ENCODE results near the gene FBXW5. TPM values are rescaled to one million over a fixed set of nuclear protein-coding genes. Genes with fewer than 3 reads are reported as not detected.

Gene FBXW5
- total and polyA plus RNA-seq, 2 experiments from 2014 or later, result 27.0 to 111 TPM

GRCh38 chr9:136957461-136957860 is 12.9 kb upstream of the FBXW5 start:
- no peak overlapping the region for H3K27ac ChIP-seq (ENCODE audit: low read depth)
- no peak overlapping the region for H3K4me2 ChIP-seq
- no peak for ATAC-seq
- 0 out of 2 replicates have a peak, but pooled peaks cover 6% of the 10 kb centered on the region for H3K9me2 ChIP-seq (ENCODE audit: insufficient read depth)
- H3K27me3 ChIP-seq (ENCODE audit: insufficient read depth), result no peaks in the 10 kb centered on the region
- H3K4me1 ChIP-seq (ENCODE audit: insufficient read depth), result no peaks in the 10 kb centered on the region
- no peaks in the 10 kb centered on the region; the same call in 2 of the 3 replicates for H3K4me1 Mint-ChIP-seq
- no peaks in the 10 kb centered on the region for H3K36me3 ChIP-seq (ENCODE audit: insufficient read depth)
- H3K27ac Mint-ChIP-seq, result no peak overlapping the region
- TF ChIP-seq ZNF331 (CRISPR knock-in tag; IDR thresholded peaks at IDR 0.05; ENCODE audit: low read depth) (no peak), NANOG (IDR thresholded peaks at IDR 0.05; ENCODE audit: borderline replicate concordance) (no peak), EZH2 (IDR thresholded peaks at IDR 0.05; ENCODE audit: low read depth, unreplicated experiment) (no peak), POLR2AphosphoS5 (IDR thresholded peaks at IDR 0.05; ENCODE audit: low read depth) (no peak), CREB1 (CRISPR knock-in tag; IDR thresholded peaks at IDR 0.05; ENCODE audit: low read depth) (no peak), STAT1 (IDR thresholded peaks at IDR 0.05; ENCODE audit: unreplicated experiment) (no peak), ZNF462 (CRISPR knock-in tag; IDR thresholded peaks at IDR 0.05) (no peak), ZNF114 (CRISPR knock-in tag; IDR thresholded peaks at IDR 0.05) (no peak), EZH2phosphoT487 (IDR thresholded peaks at IDR 0.05; ENCODE audit: unreplicated experiment) (no peak), JUNB (IDR thresholded peaks at IDR 0.05; ENCODE audit: unreplicated experiment) (no peak)
- TF ChIP-seq, protein P1, sequence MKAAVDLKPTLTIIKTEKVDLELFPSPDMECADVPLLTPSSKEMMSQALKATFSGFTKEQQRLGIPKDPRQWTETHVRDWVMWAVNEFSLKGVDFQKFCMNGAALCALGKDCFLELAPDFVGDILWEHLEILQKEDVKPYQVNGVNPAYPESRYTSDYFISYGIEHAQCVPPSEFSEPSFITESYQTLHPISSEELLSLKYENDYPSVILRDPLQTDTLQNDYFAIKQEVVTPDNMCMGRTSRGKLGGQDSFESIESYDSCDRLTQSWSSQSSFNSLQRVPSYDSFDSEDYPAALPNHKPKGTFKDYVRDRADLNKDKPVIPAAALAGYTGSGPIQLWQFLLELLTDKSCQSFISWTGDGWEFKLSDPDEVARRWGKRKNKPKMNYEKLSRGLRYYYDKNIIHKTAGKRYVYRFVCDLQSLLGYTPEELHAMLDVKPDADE (IDR thresholded peaks at IDR 0.05), result no peak
- H4K20me1 ChIP-seq (replicated peaks; ENCODE audit: insufficient read depth), result no peaks in the 10 kb centered on the region
- H3K4me3 Mint-ChIP-seq, result no peak overlapping the region
- no peak for DNase-seq (ENCODE audit: low spot score)
- H3K79me2 ChIP-seq (replicated peaks; ENCODE audit: insufficient read depth), result no peaks in the 10 kb centered on the region
- H2AFZ ChIP-seq, result no peak overlapping the region
- H3F3A ChIP-seq (replicated peaks; ENCODE audit: low read depth), result no peaks in the 10 kb centered on the region
- peaks cover 6% of the 10 kb centered on the region for H3K27me3 Mint-ChIP-seq (ENCODE audit: insufficient read depth, low read depth, poor library complexity)
- peaks cover 4% of the 10 kb centered on the region; the same call in 2 of the 3 replicates for H3K9me3 Mint-ChIP-seq
- H3K36me3 Mint-ChIP-seq (ENCODE audit: low read depth), result no peaks in the 10 kb centered on the region; the same call in 2 of the 3 replicates
- no peak overlapping the region for H3K4me3 ChIP-seq
